OCI-LY3 (cell line): ENCODE measurements around the gene HS3ST3A1.

Experiments
- H2AFZ ChIP-seq: fragments of 200-600, 300-600 bp; shearing (Covaris generic); 2 replicates; pipeline ENCODE4 v1.6.0; 2014; ENCODE audit warnings: antibody characterized with exemption, low read depth, low read length
- H3K27ac ChIP-seq: fragments of 200-600, 300-600 bp; sonication (generic); 2 replicates; pipeline ENCODE4 v1.5.1; 2014; ENCODE audit warnings: mild to moderate bottlenecking, low read length, moderate library complexity, mixed read lengths
- H3K27me3 ChIP-seq: fragments of 200-600, 300-600 bp; sonication (generic); 2 replicates; pipeline ENCODE4 v1.6.1; 2014; ENCODE audit warnings: low read depth, low read length, mixed read lengths
- H3K36me3 ChIP-seq: fragments of 200-600, 300-600 bp; sonication (generic); replicated peaks from 2 replicates; pipeline ENCODE3; 2014; ENCODE audit warnings: low read depth, low read length, mixed read lengths
- H3K4me1 ChIP-seq: fragments of 300-600, 200-600 bp; sonication (generic); 2 replicates; pipeline ENCODE4 v1.6.1; 2014; ENCODE audit warnings: low read length, mixed read lengths
- H3K4me2 ChIP-seq: fragments of 200-600, 300-600 bp; sonication (generic); 2 replicates; pipeline ENCODE4 v1.6.1; 2014; ENCODE audit warnings: low read length, mixed read lengths
- H3K4me3 ChIP-seq: fragments of 300-600, 200-600 bp; sonication (generic); 2 replicates; pipeline ENCODE4 v1.5.1; 2014; ENCODE audit warnings: antibody characterized with exemption, mild to moderate bottlenecking, low read length, moderate library complexity
- H3K79me2 ChIP-seq: fragments of 300-600, 200-600 bp; shearing (Covaris generic); 2 replicates; pipeline ENCODE4 v1.6.1; 2014; ENCODE audit warnings: mild to moderate bottlenecking, low read length, mixed read lengths
- H3K9ac ChIP-seq: fragments of 300-600, 200-600 bp; shearing (Covaris generic); 2 replicates; pipeline ENCODE4 v1.6.0; 2014; ENCODE audit warnings: mild to moderate bottlenecking, low read length, moderate library complexity
- H3K9me3 ChIP-seq: fragments of 200-600, 300-600 bp; shearing (Covaris generic); 2 replicates; pipeline ENCODE4 v1.6.1; 2014; ENCODE audit warnings: low read length, mixed read lengths; ENCODE audit not compliant: insufficient read depth
- H4K20me1 ChIP-seq: fragments of 200-600, 300-600 bp; sonication (generic); 2 replicates; pipeline ENCODE4 v1.6.1; 2016; ENCODE audit warnings: low read length, mixed read lengths; ENCODE audit not compliant: insufficient read depth
- EZH2phosphoT487 ChIP-seq: fragments of 200-600 bp; shearing (Covaris generic); IDR thresholded peaks from 2 replicates; pipeline ENCODE4 v1.6.1; 2018; ENCODE audit warnings: antibody characterized with exemption, mixed run types, low read depth
- TF ChIP-seq, protein P1 (sequence below): fragments of 200-600, 300-600 bp; sonication (generic); IDR thresholded peaks from 2 replicates; pipeline ENCODE4 v1.5.1; 2014; ENCODE audit warnings: antibody characterized with exemption, low read length, low read depth

The HS3ST3A1 gene

DNA sequence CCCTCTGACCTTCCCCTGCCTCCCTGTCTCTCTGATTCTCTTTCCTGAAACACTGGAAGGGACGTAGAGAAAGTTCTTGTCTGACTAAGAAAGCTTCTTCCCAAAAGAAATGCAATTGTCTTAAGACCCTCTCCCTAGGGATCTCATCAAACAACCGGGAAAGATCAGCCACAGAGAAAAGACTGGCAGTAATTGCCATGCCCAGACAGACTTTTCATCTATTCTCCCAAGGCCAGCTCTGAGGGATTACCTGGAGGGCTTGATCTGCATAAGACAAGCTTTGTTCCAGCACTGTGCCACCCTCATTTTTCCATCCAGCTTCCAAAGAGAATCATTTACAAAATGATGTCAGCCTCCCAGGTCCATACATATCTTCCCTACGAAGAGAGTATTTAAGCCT lies 38.8 kb upstream of the HS3ST3A1 start:
- Histone ChIP-seq H4K20me1 (no peaks in the 10 kb centered on the region), H3K79me2 (no peaks in the 10 kb centered on the region), H3K27ac (no peak overlapping the region), H3K9me3 (no peaks in the 10 kb centered on the region), H2AFZ (no peak overlapping the region), H3K9ac (no peak overlapping the region), H3K4me2 (no peak overlapping the region), H3K4me3 (no peak overlapping the region), H3K4me1 (no peaks in the 10 kb centered on the region), H3K36me3 (no peaks in the 10 kb centered on the region), H3K27me3 (no peaks in the 10 kb centered on the region)
- TF ChIP-seq, protein P1, sequence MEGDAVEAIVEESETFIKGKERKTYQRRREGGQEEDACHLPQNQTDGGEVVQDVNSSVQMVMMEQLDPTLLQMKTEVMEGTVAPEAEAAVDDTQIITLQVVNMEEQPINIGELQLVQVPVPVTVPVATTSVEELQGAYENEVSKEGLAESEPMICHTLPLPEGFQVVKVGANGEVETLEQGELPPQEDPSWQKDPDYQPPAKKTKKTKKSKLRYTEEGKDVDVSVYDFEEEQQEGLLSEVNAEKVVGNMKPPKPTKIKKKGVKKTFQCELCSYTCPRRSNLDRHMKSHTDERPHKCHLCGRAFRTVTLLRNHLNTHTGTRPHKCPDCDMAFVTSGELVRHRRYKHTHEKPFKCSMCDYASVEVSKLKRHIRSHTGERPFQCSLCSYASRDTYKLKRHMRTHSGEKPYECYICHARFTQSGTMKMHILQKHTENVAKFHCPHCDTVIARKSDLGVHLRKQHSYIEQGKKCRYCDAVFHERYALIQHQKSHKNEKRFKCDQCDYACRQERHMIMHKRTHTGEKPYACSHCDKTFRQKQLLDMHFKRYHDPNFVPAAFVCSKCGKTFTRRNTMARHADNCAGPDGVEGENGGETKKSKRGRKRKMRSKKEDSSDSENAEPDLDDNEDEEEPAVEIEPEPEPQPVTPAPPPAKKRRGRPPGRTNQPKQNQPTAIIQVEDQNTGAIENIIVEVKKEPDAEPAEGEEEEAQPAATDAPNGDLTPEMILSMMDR = no peak
- TF ChIP-seq EZH2phosphoT487 = no peak

DNA sequence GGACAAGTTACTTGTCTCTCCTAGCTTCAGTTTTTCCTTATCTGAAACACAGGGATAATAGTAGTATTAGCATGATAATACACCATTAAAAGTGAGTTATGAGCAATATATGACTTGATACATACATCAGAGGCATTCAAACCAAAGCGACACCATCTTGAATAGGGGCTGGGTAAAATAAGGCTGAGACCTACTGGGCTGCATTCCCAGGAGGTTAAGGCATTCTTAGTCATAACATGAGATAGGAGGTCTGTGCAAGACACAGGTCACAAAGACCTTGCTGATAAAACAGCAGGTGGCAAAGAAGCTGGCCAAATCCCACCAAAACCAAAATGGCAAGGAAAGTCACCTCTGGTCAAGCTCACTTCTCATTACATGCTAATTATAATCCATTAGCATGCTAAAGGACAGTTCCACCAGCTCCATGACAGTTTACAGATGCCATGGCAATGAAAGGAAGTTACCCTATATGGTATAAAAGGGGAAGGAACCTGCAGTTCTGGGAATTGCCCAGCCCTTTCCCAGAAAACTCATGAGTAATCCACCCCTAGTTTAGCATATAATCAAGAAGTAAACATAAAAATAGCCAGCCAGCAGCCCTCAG lies 37.2 kb upstream of the HS3ST3A1 start:
- TF ChIP-seq, protein P1 = no peak
- no peak for TF ChIP-seq EZH2phosphoT487
- Histone ChIP-seq H3K36me3 (no peaks in the 10 kb centered on the region), H3K4me2 (no peak overlapping the region), H3K79me2 (no peaks in the 10 kb centered on the region), H4K20me1 (no peaks in the 10 kb centered on the region), H2AFZ (no peak overlapping the region), H3K27ac (no peak overlapping the region), H3K4me1 (no peaks in the 10 kb centered on the region), H3K4me3 (no peak overlapping the region), H3K9ac (no peak overlapping the region), H3K27me3 (no peaks in the 10 kb centered on the region), H3K9me3 (no peaks in the 10 kb centered on the region)

DNA sequence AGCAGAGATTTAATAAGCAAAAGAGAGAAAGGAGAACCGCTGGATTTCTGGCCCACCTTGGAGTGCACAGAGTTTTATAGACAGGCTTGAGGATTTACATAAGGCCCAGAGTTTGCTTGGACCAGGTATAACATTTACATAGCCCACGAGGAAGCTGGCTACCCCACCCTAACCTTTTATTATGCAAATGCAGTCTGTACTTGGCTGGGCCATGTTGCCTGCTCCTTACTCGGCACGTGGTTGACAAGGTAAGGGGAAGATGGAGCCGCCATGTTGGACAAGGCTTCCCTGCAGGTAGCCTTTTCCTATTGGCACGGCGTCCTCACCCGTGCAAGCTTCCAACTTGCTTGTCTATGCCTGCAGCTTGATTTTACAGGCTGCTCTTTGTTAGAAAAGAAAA lies 35.2 kb upstream of the HS3ST3A1 start:
- Histone ChIP-seq H3K36me3 (no peaks in the 10 kb centered on the region), H3K4me3 (no peak overlapping the region), H3K27ac (no peak overlapping the region), H3K9ac (no peak overlapping the region), H3K27me3 (no peaks in the 10 kb centered on the region), H2AFZ (no peak overlapping the region), H3K79me2 (no peaks in the 10 kb centered on the region), H3K9me3 (no peaks in the 10 kb centered on the region), H3K4me2 (no peak overlapping the region), H3K4me1 (no peaks in the 10 kb centered on the region), H4K20me1 (no peaks in the 10 kb centered on the region)
- TF ChIP-seq EZH2phosphoT487 = no peak
- TF ChIP-seq, protein P1 = no peak

DNA sequence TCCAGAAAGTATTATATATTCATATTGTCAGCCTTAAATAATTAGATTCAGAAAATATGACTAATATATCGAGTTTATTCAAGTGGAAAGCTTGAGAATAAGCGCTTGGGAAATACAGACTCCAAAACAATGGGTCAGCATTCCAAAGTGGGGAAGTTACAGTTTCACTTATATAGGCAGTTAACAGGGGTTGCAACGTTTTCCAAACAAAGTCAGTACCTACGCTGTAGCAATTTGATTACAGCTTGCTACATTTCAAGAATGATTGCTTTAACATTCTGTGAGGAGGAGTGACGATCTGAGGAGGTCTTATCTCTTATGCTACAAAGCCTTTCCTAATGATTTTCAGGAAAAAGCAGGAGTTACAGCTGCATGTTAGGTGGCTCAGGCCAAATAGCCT lies 34.2 kb upstream of the HS3ST3A1 start:
- Histone ChIP-seq H4K20me1 (no peaks in the 10 kb centered on the region), H3K36me3 (no peaks in the 10 kb centered on the region), H3K79me2 (no peaks in the 10 kb centered on the region), H3K9me3 (no peaks in the 10 kb centered on the region), H3K27ac (no peak overlapping the region), H3K4me2 (no peak overlapping the region), H2AFZ (no peak overlapping the region), H3K9ac (no peak overlapping the region), H3K4me3 (no peak overlapping the region), H3K4me1 (no peaks in the 10 kb centered on the region), H3K27me3 (no peaks in the 10 kb centered on the region)
- TF ChIP-seq, protein P1 = no peak
- TF ChIP-seq EZH2phosphoT487 = no peak
